Omental fat pad (tissue), 4 donors: Measurements from ENCODE around the gene ANKMY1. TPM values are rescaled to one million over a fixed set of nuclear protein-coding genes. Genes with fewer than 3 reads are reported as not detected.

Experiments
- ATAC-seq: fragments of 150-250 bp; one replicate; pipeline ENCODE4 v1.9.1; 2016; ENCODE audit warnings: mild to moderate bottlenecking, moderate library complexity; ENCODE audit not compliant: low FRiP score
- DNase-seq: peaks from one replicate; pipeline ENCODE4 v3.0.0-alpha.2; 2019; ENCODE audit warnings: low spot score
- total RNA-seq, 4 donors: library from RNA; depleted of rRNA; stranded (reverse); fragments of >200 nt; gene quantifications; one replicate each; pipeline ENCODE4 v1.1.0, GENCODE V29; 2016
- TF ChIP-seq, protein P1 (sequence below), 3 donors: fragments of 450-650 bp; IDR thresholded peaks; one replicate each; pipeline ENCODE4 v1.5.1; 2016 to 2017; ENCODE audit warnings: antibody characterized with exemption in 3 of 3, mild to moderate bottlenecking in 3 of 3, moderate library complexity in 2 of 3

ANKMY1 gene
- total RNA-seq, 4 donors from 2014 or later = 8.3 to 23.2 (median 16.7) TPM

DNA sequence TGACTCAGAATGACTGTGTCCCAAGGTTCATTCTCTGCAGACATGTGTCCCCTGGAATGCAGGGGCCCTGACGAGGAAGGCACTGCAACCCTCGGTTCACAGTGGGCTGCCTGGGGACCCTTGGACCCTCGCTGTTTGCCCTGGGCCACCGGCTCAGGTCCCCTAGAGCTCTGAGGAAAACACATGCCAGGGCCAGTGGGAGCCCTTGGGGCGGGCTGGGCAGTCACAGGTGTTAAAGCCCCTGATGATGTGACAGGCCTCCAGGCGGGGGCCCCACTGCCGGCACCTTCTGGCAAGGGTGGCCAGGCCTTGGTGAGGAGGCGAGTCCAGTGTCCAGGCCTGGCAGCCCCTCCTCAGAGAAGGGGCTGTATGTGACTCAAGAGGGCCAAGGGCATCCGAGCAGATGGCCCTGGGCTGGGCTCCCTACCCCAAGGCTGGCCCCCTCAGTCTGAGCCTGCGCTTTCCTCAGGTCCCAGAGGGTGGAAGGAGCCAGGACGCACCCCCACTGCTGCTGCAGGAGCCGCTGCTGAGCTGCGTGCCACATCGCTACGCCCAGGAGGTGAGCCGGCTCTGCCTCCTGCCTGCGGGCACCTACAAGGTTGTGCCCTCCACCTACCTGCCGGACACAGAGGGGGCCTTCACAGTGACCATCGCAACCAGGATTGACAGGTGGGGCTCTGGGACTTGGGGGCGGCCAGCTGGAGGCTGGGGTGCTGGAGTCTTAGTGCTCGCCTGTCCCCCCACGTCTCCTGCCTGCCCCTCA lies 39.8 kb upstream of the ANKMY1 start:
- DNase-seq (no peak), ATAC-seq (no peak)
- TF ChIP-seq, protein P1, sequence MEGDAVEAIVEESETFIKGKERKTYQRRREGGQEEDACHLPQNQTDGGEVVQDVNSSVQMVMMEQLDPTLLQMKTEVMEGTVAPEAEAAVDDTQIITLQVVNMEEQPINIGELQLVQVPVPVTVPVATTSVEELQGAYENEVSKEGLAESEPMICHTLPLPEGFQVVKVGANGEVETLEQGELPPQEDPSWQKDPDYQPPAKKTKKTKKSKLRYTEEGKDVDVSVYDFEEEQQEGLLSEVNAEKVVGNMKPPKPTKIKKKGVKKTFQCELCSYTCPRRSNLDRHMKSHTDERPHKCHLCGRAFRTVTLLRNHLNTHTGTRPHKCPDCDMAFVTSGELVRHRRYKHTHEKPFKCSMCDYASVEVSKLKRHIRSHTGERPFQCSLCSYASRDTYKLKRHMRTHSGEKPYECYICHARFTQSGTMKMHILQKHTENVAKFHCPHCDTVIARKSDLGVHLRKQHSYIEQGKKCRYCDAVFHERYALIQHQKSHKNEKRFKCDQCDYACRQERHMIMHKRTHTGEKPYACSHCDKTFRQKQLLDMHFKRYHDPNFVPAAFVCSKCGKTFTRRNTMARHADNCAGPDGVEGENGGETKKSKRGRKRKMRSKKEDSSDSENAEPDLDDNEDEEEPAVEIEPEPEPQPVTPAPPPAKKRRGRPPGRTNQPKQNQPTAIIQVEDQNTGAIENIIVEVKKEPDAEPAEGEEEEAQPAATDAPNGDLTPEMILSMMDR (IDR thresholded peaks at IDR 0.05) = no peak

DNA sequence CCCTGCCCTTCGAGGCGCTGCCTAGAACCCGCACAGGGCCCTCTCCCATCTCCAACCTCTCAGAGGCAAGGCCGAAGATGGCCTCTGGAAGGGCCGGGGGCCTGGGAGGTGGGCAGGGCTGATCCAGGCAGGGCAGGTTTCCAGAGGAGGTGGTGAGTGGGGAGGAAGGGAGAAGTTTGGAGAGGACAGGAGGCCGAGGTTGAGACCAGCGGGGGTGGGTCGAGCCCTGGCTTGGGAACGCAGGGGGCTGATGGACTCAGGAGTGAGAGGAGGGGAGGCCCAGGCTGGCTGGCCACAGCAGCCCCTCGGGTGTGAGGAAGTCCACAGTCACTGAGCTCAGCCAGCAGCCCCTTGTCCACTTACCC lies 39.2 kb upstream of the ANKMY1 start:
- ATAC-seq (no peak), DNase-seq (no peak)
- TF ChIP-seq, protein P1 (IDR thresholded peaks at IDR 0.05) = no peak

DNA sequence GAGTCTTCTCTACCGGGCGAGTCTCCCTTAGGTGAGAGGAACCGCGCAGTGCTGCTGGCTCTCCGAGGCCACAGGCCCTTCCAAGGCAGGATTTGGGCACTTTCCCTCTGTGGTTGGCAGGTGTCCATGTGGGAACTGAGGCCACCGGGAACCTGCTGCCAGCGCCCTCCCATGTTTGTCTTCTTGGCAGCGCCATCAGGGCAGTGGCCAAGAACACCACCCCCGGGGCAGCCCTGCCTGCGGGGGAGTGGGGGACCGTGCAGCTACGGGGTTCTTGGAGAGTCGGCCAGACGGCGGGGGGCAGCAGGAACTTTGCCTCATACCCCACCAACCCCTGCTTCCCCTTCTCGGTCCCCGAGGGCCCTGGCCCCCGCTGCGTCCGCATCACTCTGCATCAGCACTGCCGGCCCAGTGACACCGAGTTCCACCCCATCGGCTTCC lies 38.7 kb upstream of the ANKMY1 start:
- no peak for DNase-seq
- no peak for ATAC-seq
- TF ChIP-seq, protein P1 (IDR thresholded peaks at IDR 0.05) = no peak

DNA sequence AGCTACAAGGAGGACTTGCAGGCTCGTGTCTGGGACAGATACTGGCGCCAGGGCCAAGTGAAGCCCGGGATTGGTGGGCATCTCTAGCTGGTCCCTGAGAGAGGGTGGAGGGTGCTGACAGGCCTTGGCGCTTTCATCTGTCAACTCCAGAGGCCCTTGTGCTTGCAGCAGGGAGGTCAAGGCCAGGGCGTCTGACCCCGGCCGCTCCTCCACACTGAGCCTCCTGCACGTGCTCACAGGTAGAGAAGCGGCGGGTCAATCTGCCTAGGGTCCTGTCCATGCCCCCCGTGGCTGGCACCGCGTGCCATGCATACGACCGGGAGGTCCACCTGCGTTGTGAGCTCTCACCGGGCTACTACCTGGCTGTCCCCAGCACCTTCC lies 38.3 kb upstream of the ANKMY1 start:
- ATAC-seq (no peak), DNase-seq (no peak)
- TF ChIP-seq, protein P1 (IDR thresholded peaks at IDR 0.05) = no peak

DNA sequence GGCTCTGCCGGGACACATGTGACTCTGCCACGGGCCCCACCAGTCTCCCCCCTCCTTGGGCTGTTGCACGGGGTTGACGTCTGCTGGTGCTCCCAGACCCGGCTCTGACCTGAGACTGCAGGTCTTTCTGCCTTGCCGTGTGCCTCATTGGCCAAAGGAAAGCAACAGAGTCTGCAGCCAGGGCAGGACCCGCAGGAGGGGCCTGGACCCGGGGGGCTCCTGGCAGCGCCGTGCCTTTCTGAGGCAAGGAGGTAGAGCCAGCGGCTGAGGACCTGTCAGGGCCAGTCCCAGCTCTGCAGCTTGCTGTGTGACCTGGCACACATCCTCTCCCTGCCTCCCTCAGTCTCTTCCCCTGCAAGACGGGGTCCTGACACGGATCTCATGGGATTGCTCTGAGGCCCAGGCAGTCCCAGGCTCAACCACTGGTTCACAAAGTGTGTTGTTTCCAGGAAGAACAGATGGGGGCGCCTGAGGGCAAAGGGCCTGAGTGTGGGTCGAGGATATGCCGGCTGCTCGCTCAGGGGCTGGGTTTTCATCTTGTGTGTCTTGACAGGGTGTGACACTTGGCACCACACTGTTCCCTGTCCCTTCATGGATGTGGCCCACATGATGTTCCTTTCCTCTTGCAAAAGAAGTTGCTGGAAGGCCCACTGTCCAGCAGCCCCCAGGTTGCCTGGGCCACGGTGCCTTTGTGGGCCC lies 37.7 kb upstream of the ANKMY1 start:
- no peak for ATAC-seq
- DNase-seq = no peak
- TF ChIP-seq, protein P1 (IDR thresholded peaks at IDR 0.05) = no peak

DNA sequence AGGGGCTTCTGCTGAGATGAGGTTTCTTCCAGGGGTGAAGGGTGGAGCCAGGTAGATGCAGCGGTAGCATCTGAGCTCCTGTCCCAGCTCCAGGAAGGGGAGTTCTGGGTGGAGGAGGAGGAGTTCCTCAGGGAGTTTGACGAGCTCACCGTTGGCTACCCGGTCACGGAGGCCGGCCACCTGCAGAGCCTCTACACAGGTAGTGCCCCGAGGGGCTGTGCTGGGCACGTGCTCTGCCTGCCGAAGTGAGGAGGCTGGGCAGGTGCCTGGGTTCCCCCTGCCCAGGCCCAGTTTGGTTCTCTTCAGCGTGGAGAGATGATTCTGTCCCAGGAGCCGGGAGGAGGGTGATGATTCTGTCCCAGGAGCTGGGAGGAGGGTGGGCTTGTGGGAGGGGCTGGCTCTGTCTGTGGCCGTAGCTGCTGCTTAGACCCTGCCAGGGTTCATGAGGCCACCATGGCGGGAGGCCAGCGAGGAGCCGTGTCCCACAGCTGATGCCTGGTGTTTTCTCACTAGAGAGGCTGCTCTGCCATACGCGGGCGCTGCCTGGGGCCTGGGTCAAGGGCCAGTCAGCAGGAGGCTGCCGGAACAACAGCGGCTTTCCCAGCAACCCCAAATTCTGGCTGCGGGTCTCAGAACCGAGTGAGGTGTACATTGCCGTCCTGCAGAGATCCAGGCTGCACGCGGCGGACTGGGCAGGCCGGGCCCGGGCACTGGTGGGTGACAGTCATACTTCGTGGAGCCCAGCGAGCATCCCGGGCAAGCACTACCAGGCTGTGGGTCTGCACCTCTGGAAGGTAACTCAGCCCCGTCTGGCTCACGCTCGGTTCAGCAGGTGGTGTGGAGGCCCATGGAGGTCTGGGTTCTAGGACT lies 37.0 kb upstream of the ANKMY1 start:
- ATAC-seq (no peak), DNase-seq (no peak)
- TF ChIP-seq, protein P1 (IDR thresholded peaks at IDR 0.05) = no peak
